ENCODE measurements around the gene MLLT1.

MLLT1 gene

DNA sequence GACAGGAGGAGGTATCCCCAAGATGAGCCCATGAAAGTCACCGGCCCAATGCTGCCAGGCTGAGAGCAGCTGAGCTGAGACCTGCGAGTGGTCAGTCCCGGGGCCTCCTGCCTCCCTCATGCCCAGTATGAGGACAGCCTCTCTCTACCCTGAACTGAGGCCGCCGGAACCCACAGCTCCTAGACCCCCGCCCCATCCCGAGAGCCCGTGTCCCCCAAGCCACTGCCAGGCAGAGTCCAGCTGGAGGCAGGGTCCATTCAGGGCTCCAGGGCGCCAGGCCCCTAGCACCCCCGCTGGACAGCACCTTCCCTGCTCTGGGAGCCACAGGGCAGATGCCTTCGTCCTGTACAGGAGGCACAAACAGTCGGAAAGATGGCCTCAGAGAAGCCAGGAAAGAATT lies 38.7 kb downstream of the MLLT1 start:
- TF ChIP-seq, protein P1, sequence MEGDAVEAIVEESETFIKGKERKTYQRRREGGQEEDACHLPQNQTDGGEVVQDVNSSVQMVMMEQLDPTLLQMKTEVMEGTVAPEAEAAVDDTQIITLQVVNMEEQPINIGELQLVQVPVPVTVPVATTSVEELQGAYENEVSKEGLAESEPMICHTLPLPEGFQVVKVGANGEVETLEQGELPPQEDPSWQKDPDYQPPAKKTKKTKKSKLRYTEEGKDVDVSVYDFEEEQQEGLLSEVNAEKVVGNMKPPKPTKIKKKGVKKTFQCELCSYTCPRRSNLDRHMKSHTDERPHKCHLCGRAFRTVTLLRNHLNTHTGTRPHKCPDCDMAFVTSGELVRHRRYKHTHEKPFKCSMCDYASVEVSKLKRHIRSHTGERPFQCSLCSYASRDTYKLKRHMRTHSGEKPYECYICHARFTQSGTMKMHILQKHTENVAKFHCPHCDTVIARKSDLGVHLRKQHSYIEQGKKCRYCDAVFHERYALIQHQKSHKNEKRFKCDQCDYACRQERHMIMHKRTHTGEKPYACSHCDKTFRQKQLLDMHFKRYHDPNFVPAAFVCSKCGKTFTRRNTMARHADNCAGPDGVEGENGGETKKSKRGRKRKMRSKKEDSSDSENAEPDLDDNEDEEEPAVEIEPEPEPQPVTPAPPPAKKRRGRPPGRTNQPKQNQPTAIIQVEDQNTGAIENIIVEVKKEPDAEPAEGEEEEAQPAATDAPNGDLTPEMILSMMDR (IDR thresholded peaks at IDR 0.05; ENCODE audit: borderline replicate concordance, insufficient read depth, low read depth, low read length): no peak

DNA sequence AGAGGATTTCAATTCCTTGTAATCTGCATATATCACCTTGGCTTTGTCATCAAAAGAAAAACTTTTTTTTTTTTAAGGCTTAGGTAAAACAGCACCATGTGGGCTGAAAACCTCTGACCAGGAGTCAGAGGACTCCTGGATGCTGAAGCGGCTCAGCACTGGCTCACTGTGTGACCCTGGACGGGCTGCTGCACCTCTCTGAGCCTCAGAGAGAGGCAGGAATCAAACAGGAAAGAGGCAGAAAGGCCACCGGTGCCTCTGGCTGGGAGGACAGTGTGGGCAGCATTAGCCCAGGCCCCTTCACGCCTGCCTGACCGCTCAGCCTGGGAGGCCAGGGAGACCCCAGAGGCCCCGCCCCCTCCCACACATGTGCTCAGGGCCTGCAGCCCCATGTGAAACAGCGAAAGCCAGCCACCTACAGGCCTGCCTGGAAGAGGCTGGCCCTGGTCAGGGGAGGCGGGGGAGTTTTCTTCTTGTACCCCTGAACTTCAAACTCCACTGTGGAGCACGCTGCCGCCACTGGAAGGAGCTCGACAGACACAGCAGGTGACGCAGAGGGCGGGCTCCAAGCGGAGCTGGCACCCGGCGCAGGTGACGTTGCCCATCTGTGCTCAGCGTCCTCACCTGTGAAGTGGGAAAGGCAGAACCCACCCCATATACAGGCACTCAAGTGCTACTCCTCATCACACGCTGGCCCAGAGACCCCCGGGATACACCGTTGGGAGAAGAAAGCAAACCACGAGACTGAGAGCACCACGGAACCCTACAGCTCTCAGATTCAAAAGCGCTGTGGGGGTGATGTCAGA lies 39.7 kb downstream of the MLLT1 start:
- TF ChIP-seq, protein P1 (IDR thresholded peaks at IDR 0.05; ENCODE audit: borderline replicate concordance, insufficient read depth, low read depth, low read length): no peak
- no peak overlapping the region for H3K4me3 ChIP-seq (ENCODE audit: low read depth, low read length)

More for the DNA sequence above, 38.7 kb downstream of the MLLT1 start:
- H3K4me3 ChIP-seq (ENCODE audit: low read depth, low read length): no peak overlapping the region

DNA sequence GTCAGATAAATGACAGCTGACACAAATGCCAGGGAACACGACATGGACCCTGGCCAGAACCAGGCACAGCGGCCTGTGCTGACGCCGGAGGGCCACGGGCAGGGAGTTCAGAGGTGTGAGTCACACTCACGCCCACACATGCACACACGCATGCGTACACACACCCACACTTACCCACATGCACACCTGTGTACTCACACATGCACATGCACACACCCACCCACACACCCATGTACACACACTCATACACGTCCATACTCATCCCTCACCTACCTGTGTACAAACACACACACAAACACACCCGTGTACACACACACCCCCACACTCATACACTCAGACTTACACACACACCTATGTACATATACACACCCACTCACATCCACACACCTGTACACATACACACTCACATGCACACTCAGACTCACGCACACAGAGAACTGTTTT lies 40.4 kb downstream of the MLLT1 start:
- TF ChIP-seq, protein P1 (IDR thresholded peaks at IDR 0.05; ENCODE audit: borderline replicate concordance, insufficient read depth, low read depth, low read length): no peak
- no peak overlapping the region for H3K4me3 ChIP-seq (ENCODE audit: low read depth, low read length)

DNA sequence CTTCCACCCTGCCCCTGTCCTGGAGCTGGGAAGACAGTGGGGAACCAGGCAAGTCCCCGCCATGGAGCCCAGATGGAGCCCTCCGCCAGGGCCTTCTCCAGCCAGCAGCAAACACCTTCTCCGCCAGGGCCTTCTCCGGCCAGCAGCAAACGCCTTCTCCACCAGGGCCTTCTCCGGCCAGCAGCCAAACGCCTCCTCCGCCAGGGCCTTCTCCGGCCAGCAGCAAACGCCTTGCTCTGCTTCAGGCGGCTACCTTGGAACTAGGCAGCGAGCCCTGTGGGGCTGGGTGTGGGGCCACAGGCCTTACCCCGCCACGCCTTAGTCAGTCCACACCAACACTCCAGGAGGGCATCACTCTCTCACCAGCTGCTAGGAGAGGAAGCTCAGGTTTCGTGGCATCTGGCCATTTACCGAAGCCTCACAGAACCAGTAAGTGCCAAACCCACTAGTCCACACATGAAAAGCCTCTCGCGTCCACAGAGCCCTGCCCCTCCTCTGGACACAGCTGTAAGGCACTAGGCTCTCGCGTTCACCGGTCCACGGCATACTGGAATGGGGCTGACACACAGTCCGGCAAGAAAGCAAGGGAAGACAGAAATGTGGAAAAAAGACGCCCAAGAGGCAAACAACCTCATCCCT lies 41.0 kb downstream of the MLLT1 start:
- no peak overlapping the region for H3K4me3 ChIP-seq (ENCODE audit: low read depth, low read length)
- TF ChIP-seq, protein P1 (IDR thresholded peaks at IDR 0.05; ENCODE audit: borderline replicate concordance, insufficient read depth, low read depth, low read length): no peak

GRCh38 chr19:6238256-6238642 lies 41.5 kb downstream of the MLLT1 start:
- H3K4me3 ChIP-seq (ENCODE audit: low read depth, low read length): no peak overlapping the region
- TF ChIP-seq, protein P1 (IDR thresholded peaks at IDR 0.05; ENCODE audit: borderline replicate concordance, insufficient read depth, low read depth, low read length): no peak

- TF ChIP-seq, protein P1 (IDR thresholded peaks at IDR 0.05; ENCODE audit: borderline replicate concordance, insufficient read depth, low read depth, low read length): no peak
- no peak overlapping the region for H3K4me3 ChIP-seq (ENCODE audit: low read depth, low read length)
Observed at GRCh38 chr19:6236310-6237291, 43.2 kb downstream of the MLLT1 start.
